Gastroesophageal sphincter (tissue), 4 donors: Measurements from ENCODE around the gene CD300LG. TPM values are rescaled to one million over a fixed set of nuclear protein-coding genes. Genes with fewer than 3 reads are reported as not detected.

Experiments used
- ATAC-seq: fragments of 150-250 bp; one replicate; pipeline ENCODE4 v1.9.1; 2016; ENCODE audit warnings: mild to moderate bottlenecking, moderate library complexity
- H3K27ac ChIP-seq, 4 donors: fragments of 200-600 bp; sonication (generic) in 3 of 4; 1 replicate in 3 of 4; 2 replicates in 1 of 4; pipeline ENCODE4 v1.5.1; 2016 to 2019
- H3K27me3 ChIP-seq: fragments of 200-600 bp; sonication (generic); one replicate; pipeline ENCODE4 v1.5.1; 2019
- H3K36me3 ChIP-seq, 2 donors: fragments of 200-600 bp; sonication (generic); one replicate each; pipeline ENCODE4 v1.5.1; 2019; ENCODE audit warnings: control low read depth in 1 of 2
- H3K4me1 ChIP-seq, 3 donors: fragments of 200-600 bp; sonication (generic); 1 replicate in 2 of 3; 2 replicates in 1 of 3; pipeline ENCODE4 v1.5.1; 2016 to 2019; ENCODE audit warnings: control low read depth in 2 of 3
- H3K4me3 ChIP-seq, 2 donors: fragments of 200-600 bp; sonication (generic); one replicate each; pipeline ENCODE4 v1.5.1; 2019; ENCODE audit warnings: mild to moderate bottlenecking in 1 of 2, moderate library complexity in 1 of 2
- H3K9me3 ChIP-seq, 3 donors: fragments of 200-600 bp; sonication (generic); one replicate each; pipeline ENCODE4 v1.5.1; 2017 to 2019; ENCODE audit warnings: control low read depth in 2 of 3
- CTCF ChIP-seq, 4 experiments: fragments of 200-600 bp in 2 of 4; fragments of 450-650 bp in 2 of 4; sonication (generic) in 1 of 4; IDR thresholded peaks; one replicate each; pipeline ENCODE4 v1.5.1; 2017 to 2019; ENCODE audit warnings: antibody characterized with exemption in 4 of 4, mild to moderate bottlenecking in 2 of 4, moderate library complexity in 2 of 4
- EP300 ChIP-seq: sonication (generic); formaldehyde crosslinking; IDR thresholded peaks from one replicate; pipeline ENCODE4 v1.6.1; 2017; ENCODE audit warnings: antibody characterized with exemption, mild to moderate bottlenecking
- POLR2A ChIP-seq, 2 donors: fragments of 450-650 bp; IDR thresholded peaks; one replicate each; pipeline ENCODE4 v1.6.1; 2017; ENCODE audit warnings: antibody characterized with exemption in 2 of 2, mild to moderate bottlenecking in 2 of 2, moderate library complexity in 1 of 2
- POLR2AphosphoS5 ChIP-seq: sonication (generic); formaldehyde crosslinking; IDR thresholded peaks from one replicate; pipeline ENCODE4 v1.6.1; 2017; ENCODE audit warnings: antibody characterized with exemption
- WGBS, 2 donors: methylation state at CpG; one replicate each; pipeline ENCODE4 v1.1.5; 2018; ENCODE audit warnings: low coverage in 1 of 2; 5-methylcytosine and 5-hydroxymethylcytosine counted together
- total RNA-seq, 4 donors: library from RNA; depleted of rRNA; stranded (reverse); fragments of >200 nt; gene quantifications; one replicate each; pipeline ENCODE4 v1.1.0, GENCODE V29; 2016

CD300LG gene
- total RNA-seq, 4 donors from 2014 or later: 1.6 to 16.2 (median 3.7) TPM

GRCh38 chr17:43901861-43902589 lies 55.0 kb downstream of the CD300LG start:
- H3K36me3 ChIP-seq: peaks cover 0 to 35% of the 10 kb centered on the region in 2 donors
- peaks cover 13% of the 10 kb centered on the region for H3K27me3 ChIP-seq
- 87% methylated on average over 2 of the region's 7 CpGs; no CpG with 5 or more reads in 1 of the 2 donors for WGBS, 2 donors
- H3K4me1 ChIP-seq: peaks cover 0 to 62% (median 22%) of the 10 kb centered on the region in 3 donors
- no peaks in the 10 kb centered on the region for H3K9me3 ChIP-seq
- no peak overlapping the region for H3K27ac ChIP-seq
- no peak for TF ChIP-seq POLR2A (IDR thresholded peaks at IDR 0.05)
- no peak for TF ChIP-seq CTCF (IDR thresholded peaks at IDR 0.05)
- no peak for TF ChIP-seq POLR2AphosphoS5
- TF ChIP-seq EP300: no peak
- no peak for ATAC-seq
- no peak overlapping the region for H3K4me3 ChIP-seq

GRCh38 chr17:43905400-43905984 lies 58.5 kb downstream of the CD300LG start:
- no CpG with 5 or more reads among the region's 3 CpGs for WGBS, 2 donors
- ATAC-seq: no peak
- TF ChIP-seq POLR2AphosphoS5 (no peak), EP300 (no peak), CTCF (IDR thresholded peaks at IDR 0.05) (no peak), POLR2A (IDR thresholded peaks at IDR 0.05) (no peak)
- peak overlapping the region in 3 of 4 donors; percentile 93 to 96 (median 96) for H3K27ac ChIP-seq
- H3K27me3 ChIP-seq: peaks cover 13% of the 10 kb centered on the region
- H3K9me3 ChIP-seq: no peaks in the 10 kb centered on the region
- peak overlapping the region in 1 of 2 donors; percentile 79 for H3K4me3 ChIP-seq
- H3K4me1 ChIP-seq: peaks cover 0 to 69% (median 22%) of the 10 kb centered on the region in 3 donors
- H3K36me3 ChIP-seq: peaks cover 0 to 23% of the 10 kb centered on the region in 2 donors

DNA sequence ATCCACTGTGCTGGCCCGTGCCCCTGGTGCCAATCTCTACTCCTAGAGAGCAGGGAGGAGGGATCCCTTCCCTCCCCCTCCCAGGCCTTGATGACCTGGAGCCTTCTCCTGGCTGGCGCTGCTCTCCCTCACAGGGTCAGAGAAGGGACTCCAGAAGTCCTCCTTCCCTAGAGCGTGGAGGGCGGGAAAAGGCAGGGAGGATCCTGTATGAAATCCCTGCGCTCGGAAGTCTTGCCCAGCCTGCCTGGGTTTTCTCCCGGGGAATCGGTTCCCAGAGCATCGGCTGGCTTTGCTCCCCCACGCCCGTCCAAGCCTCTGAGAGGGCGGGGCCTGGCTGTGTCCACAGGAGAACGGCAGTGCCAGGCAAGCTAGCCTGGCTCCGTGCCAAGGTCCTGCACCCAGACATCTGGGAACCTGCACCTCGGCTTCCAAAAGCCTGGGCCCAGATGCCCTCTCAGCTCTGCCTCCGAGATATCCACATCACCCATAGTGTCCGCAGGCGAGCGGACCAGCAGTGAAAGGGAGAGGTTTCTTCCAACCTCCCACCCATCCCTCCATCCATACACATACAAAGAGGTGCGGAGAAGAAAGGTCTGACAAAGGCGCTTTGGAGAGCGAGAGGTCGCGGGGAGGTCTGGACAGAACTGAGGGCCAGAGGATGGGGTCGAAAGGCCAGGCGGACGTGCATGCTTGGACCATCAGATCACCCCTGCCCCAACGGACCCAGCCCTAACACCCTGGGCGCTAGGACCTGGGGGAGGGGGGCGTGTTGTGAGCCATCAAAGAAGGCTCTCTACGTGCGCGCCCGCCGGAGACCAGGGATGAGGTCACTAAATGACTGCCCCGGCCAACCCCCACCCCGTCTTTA lies 59.2 kb downstream of the CD300LG start:
- peak overlapping the region; percentile 79 to 81 for H3K4me3 ChIP-seq
- TF ChIP-seq POLR2A (IDR thresholded peaks at IDR 0.05): no peak
- TF ChIP-seq POLR2AphosphoS5: no peak
- TF ChIP-seq CTCF (IDR thresholded peaks at IDR 0.05): no peak
- no peak for TF ChIP-seq EP300
- ATAC-seq: peak; percentile 86
- no peaks in the 10 kb centered on the region for H3K9me3 ChIP-seq
- H3K36me3 ChIP-seq: peaks cover 0 to 23% of the 10 kb centered on the region in 2 donors
- H3K27ac ChIP-seq: peak overlapping the region; percentile 86 to 96 (median 94)
- WGBS, 2 donors: 0% methylated on average over 3 of the region's 37 CpGs; no CpG with 5 or more reads in 1 of the 2 donors
- peaks cover 0 to 61% (median 15%) of the 10 kb centered on the region in 3 donors for H3K4me1 ChIP-seq
- H3K27me3 ChIP-seq: peaks cover 13% of the 10 kb centered on the region

DNA sequence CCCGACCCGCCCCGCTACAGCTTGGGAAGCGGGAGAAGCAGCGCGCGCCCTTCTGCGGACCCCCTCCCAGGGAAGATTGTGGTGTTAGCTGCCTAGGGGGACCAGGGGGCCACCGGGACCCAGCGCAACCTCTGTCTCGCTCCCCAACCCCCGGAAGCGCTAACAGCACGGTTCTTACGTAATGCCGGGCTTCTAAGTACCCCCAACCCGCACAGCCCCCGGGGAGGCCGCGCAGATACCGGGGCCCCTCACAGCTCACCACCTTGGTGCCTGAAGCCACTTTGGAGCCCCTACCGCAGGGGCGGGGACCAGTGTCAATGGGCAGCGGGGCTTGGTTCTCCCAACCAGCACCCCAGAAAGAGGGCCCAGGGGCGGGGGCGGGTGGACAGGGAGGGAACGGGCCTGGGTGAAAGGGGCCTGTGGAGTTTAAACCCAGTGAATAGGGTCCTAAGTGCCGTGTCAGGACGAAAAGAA lies 60.0 kb downstream of the CD300LG start:
- peak overlapping the region; percentile 86 to 96 (median 94) for H3K27ac ChIP-seq
- peak; percentile 24 for ATAC-seq

More for the DNA sequence above, 60.0 kb downstream of the CD300LG start:
- TF ChIP-seq EP300: no peak
- TF ChIP-seq POLR2AphosphoS5: no peak
- TF ChIP-seq POLR2A (IDR thresholded peaks at IDR 0.05): no peak
- no peak for TF ChIP-seq CTCF (IDR thresholded peaks at IDR 0.05)
- Histone ChIP-seq H3K9me3 (no peaks in the 10 kb centered on the region), H3K36me3 (peaks cover 0 to 23% of the 10 kb centered on the region in 2 donors), H3K27me3 (peaks cover 13% of the 10 kb centered on the region), H3K4me1 (peaks cover 0 to 54% (median 15%) of the 10 kb centered on the region in 3 donors), H3K4me3 (peak overlapping the region; percentile 79 to 81)
- WGBS, 2 donors: 0% methylated on average over 1 of the region's 29 CpGs; no CpG with 5 or more reads in 1 of the 2 donors
